GM12878 (cell line): ENCODE data around the gene PHC1. TPM values are rescaled to one million over a fixed set of nuclear protein-coding genes. Genes with fewer than 3 reads are reported as not detected.

ENCODE experiments used
- BCL3 ChIP-seq: IDR thresholded peaks from 2 replicates; pipeline ENCODE4 v1.6.1; 2011; ENCODE audit warnings: borderline replicate concordance, low read depth, mild to moderate bottlenecking, moderate library complexity, low read length; ENCODE audit not compliant: insufficient read depth, poor library complexity, severe bottlenecking
- BMI1 ChIP-seq: fragments of 450-650 bp; IDR thresholded peaks from 2 replicates; pipeline ENCODE4 v1.6.1; 2016; ENCODE audit warnings: mild to moderate bottlenecking, moderate library complexity, borderline replicate concordance
- CEBPB ChIP-seq, 2 experiments: fragments of 150-350 bp in 1 of 2; IDR thresholded peaks; 2 replicates each; pipeline ENCODE4 v1.6.1; 2012 to 2014; ENCODE audit warnings: low read depth in 2 of 2, low read length in 2 of 2, borderline replicate concordance in 1 of 2, inconsistent platforms in 1 of 2
- CHD1 ChIP-seq: IDR thresholded peaks from 2 replicates; pipeline ENCODE4 v1.6.1; 2012; ENCODE audit warnings: low read depth, low read length, improper control_type of control experiment
- E2F4 ChIP-seq: IDR thresholded peaks from 2 replicates; pipeline ENCODE4 v1.6.1; 2012; ENCODE audit warnings: low read depth, low read length, improper control_type of control experiment
- GABPA ChIP-seq: IDR thresholded peaks from 2 replicates; pipeline ENCODE4 v1.6.1; 2014; ENCODE audit warnings: antibody characterized with exemption, low read depth, mild to moderate bottlenecking, inconsistent platforms
- IRF4 ChIP-seq: IDR thresholded peaks from 2 replicates; pipeline ENCODE4 v1.6.1; 2011; ENCODE audit warnings: low read depth, low read length
- JUNB ChIP-seq: IDR thresholded peaks from 2 replicates; pipeline ENCODE4 v1.6.1; 2016; ENCODE audit warnings: antibody characterized with exemption, mild to moderate bottlenecking
- MYB ChIP-seq: fragments of 150-350 bp; IDR thresholded peaks from 2 replicates; pipeline ENCODE4 v1.6.1; 2014; ENCODE audit warnings: mild to moderate bottlenecking, low read depth, low read length, borderline replicate concordance
- NR2C2 ChIP-seq: IDR thresholded peaks from 2 replicates; pipeline ENCODE4 v1.6.1; 2011; ENCODE audit warnings: borderline replicate concordance, low read depth; ENCODE audit not compliant: control insufficient read depth, insufficient read length
- PKNOX1 ChIP-seq: fragments of 450-650 bp; IDR thresholded peaks from 2 replicates; pipeline ENCODE4 v1.6.1; 2016; ENCODE audit warnings: mild to moderate bottlenecking
- PML ChIP-seq: IDR thresholded peaks from 2 replicates; pipeline ENCODE4 v1.6.1; 2012; ENCODE audit warnings: low read length, inconsistent platforms
- POU2F2 ChIP-seq: IDR thresholded peaks from 3 replicates; pipeline ENCODE4 v1.6.1; 2011; ENCODE audit warnings: low read depth, mild to moderate bottlenecking, low read length, borderline replicate concordance
- RELA ChIP-seq: fragments of 450-650 bp; IDR thresholded peaks from 2 replicates; pipeline ENCODE4 v1.8.0; 2014; ENCODE audit warnings: borderline replicate concordance; ENCODE audit not compliant: partially characterized antibody
- SP1 ChIP-seq: IDR thresholded peaks from one replicate; pipeline ENCODE4 v1.6.1; 2011; ENCODE audit warnings: low read depth, low read length
- SREBF2 ChIP-seq: IDR thresholded peaks from 2 replicates; pipeline ENCODE4 v1.6.1; 2012; ENCODE audit warnings: mild to moderate bottlenecking, low read length
- polyA plus RNA-seq, 11 experiments: library from polyadenylated mRNA; depleted of rRNA in 4 of 11; unstranded in 6 of 11; stranded (reverse) in 5 of 11; fragments of >200 nt; fragmentation: Nextera tagmentation in 4 of 11; fragmentation: Illumina TruSeq in 1 of 11; extraction: Ambion mirVana in 4 of 11; extraction: Trizol in 1 of 11; gene quantifications; 1 replicate in 1 of 11; 2 replicates in 10 of 11; pipeline versions ENCODE4 v1.2.1 to v1.2.3, GENCODE V29; 2011 to 2016; ENCODE audit warnings: inconsistent platforms in 2 of 11, missing spikeins in 2 of 11, low read depth in 1 of 11
- total RNA-seq, 4 experiments: library from RNA; depleted of rRNA in 3 of 4; stranded (reverse); fragments of >200 nt in 3 of 4; fragmentation: Illumina TruSeq in 1 of 4; extraction: Trizol in 1 of 4; gene quantifications; 2 replicates each; pipeline versions ENCODE4 v1.2.1 to v1.2.3, GENCODE V29; 2013 to 2021
- TF ChIP-seq, protein P1 (sequence below): fragments of 150-350 bp; IDR thresholded peaks from 2 replicates; pipeline ENCODE4 v1.6.1; 2016; ENCODE audit warnings: low read depth, low read length

Gene PHC1
- total and polyA plus RNA-seq, 10 of the 15 experiments (the other 5 are each of a cell fraction or from before 2014, with no cell fraction given) = 0.50 to 16.3 (median 2.1) TPM

DNA sequence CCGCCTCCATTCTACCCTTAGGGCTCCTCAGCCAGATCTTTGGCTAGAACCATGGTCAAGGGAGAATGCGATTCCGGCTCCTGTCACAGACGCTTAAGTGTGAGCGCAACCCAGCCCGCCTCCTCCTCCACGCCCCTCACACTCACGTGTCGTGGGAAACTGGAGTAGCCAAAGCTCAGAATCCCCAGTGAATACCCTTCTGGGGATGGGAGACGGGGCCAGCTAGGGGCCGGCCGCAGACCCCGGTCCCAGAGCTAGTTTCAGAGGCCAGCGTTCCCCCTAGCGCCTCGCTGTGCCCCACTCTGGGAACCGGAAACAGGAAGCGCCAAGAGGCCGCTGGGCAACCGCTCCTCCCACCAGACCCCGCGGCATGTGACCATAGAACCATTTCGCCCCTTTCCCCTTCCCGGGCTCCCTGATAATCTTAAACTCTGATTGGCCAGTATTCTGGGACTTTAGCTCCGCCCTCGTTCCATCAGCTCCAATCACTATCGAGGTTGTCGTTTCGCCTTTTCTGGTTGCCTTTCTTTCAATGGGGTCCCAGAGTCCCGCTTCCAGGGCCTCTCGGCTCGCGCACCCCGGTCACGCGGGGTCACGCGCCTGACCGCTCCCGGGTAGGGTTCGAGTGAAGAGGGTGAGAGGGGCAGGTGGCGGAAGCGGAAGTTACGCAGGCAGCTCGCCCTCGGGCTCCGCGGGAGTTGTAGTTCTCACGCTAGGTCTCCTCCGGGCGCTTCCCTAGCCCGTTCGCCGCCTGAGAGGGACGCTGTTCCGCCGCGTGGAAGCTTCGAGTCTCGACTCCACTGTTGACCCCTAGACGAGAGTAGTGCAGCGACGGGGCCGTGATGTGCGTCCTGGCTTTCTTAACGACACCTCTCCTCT is 35.3 kb downstream of the PHC1 start, which contains the start of gene M6PR (continued):
- TF ChIP-seq BCL3 (peak; percentile 51), SREBF2 (no peak), JUNB (no peak; the same call in 1 of the 2 replicates), E2F4 (peak; percentile 80), GABPA (peak; percentile 95), BMI1 (no peak), CHD1 (no peak), SP1 (peak; percentile 28), POU2F2 (peak; percentile 63; the same call in 1 of the 3 replicates), CEBPB (IDR thresholded peaks at IDR 0.05; ENCODE audit: borderline replicate concordance in 1 of 2, low read depth in 2 of 2, low read length in 2 of 2) (no peak), PML (peak; percentile 92), MYB (no peak), IRF4 (no peak), RELA (peak; percentile 23), PKNOX1 (0 out of 2 replicates have a peak, but pooled peaks have one; percentile 20), NR2C2 (no peak)
- TF ChIP-seq, protein P1, sequence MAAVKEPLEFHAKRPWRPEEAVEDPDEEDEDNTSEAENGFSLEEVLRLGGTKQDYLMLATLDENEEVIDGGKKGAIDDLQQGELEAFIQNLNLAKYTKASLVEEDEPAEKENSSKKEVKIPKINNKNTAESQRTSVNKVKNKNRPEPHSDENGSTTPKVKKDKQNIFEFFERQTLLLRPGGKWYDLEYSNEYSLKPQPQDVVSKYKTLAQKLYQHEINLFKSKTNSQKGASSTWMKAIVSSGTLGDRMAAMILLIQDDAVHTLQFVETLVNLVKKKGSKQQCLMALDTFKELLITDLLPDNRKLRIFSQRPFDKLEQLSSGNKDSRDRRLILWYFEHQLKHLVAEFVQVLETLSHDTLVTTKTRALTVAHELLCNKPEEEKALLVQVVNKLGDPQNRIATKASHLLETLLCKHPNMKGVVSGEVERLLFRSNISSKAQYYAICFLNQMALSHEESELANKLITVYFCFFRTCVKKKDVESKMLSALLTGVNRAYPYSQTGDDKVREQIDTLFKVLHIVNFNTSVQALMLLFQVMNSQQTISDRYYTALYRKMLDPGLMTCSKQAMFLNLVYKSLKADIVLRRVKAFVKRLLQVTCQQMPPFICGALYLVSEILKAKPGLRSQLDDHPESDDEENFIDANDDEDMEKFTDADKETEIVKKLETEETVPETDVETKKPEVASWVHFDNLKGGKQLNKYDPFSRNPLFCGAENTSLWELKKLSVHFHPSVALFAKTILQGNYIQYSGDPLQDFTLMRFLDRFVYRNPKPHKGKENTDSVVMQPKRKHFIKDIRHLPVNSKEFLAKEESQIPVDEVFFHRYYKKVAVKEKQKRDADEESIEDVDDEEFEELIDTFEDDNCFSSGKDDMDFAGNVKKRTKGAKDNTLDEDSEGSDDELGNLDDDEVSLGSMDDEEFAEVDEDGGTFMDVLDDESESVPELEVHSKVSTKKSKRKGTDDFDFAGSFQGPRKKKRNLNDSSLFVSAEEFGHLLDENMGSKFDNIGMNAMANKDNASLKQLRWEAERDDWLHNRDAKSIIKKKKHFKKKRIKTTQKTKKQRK = 0 out of 2 replicates have a peak, but pooled peaks have one; percentile 7
